Motor neuron (in vitro differentiated cells): Measurements from ENCODE around the gene SOX15. TPM values are rescaled to one million over a fixed set of nuclear protein-coding genes. Genes with fewer than 3 reads are reported as not detected.

ENCODE experiments used
- ATAC-seq, 8 experiments: fragments of 200-7000 bp; cut with Tn5 transposase; replicated peaks in 6 of 8; 2 replicates each; pipeline ENCODE4 v1.8.0; 2021; ENCODE audit warnings: mild to moderate bottlenecking in 8 of 8, moderate library complexity in 8 of 8
- H3K27ac ChIP-seq, 2 donors: fragments of 250-450 bp; sonication (Bioruptor Pico); 2 replicates each; pipeline ENCODE4 v1.9.0; 2021; ENCODE audit warnings: antibody characterized with exemption in 2 of 2, mild to moderate bottlenecking in 2 of 2, moderate library complexity in 1 of 2
- H3K4me1 ChIP-seq, 2 donors: fragments of 250-450 bp; sonication (Bioruptor Pico); replicated peaks in 1 of 2; 2 replicates each; pipeline ENCODE4 v1.6.1; 2021; ENCODE audit warnings: antibody characterized with exemption in 2 of 2, mild to moderate bottlenecking in 2 of 2, moderate library complexity in 1 of 2
- H3K4me3 ChIP-seq, 5 donors: fragments of 250-450 bp; sonication (Bioruptor Pico); 2 replicates each; pipeline ENCODE4 v1.9.0; 2021; ENCODE audit warnings: antibody characterized with exemption in 5 of 5, mild to moderate bottlenecking in 5 of 5, moderate library complexity in 4 of 5
- WGBS, 10 experiments: fragments of 450-650 bp; shearing (Covaris generic); methylation state at CpG; one replicate each; pipeline ENCODE4 v1.0.0; 2022; 5-methylcytosine and 5-hydroxymethylcytosine counted together
- in situ Hi-C, 9 experiments: fragments of 400-800 bp; cut with MboI; loops; one replicate each; pipeline ENCODE4 v1.15.0; 2021; ENCODE audit warnings: low sequenced_read_pairs in 9 of 9, low pct_unique_long_range_greater_than_20kb in 2 of 9; ENCODE audit not compliant: unreplicated experiment in 9 of 9
- total RNA-seq, 8 experiments: library from RNA; unstranded; fragments of 300-600 nt; gene quantifications; 2 replicates each; pipeline versions ENCODE4 v1.2.3 to v1.2.4, GENCODE V29; 2022

The SOX15 gene
- total RNA-seq, 8 experiments from 2014 or later: 1.4 to 3.9 (median 2.2) TPM

DNA sequence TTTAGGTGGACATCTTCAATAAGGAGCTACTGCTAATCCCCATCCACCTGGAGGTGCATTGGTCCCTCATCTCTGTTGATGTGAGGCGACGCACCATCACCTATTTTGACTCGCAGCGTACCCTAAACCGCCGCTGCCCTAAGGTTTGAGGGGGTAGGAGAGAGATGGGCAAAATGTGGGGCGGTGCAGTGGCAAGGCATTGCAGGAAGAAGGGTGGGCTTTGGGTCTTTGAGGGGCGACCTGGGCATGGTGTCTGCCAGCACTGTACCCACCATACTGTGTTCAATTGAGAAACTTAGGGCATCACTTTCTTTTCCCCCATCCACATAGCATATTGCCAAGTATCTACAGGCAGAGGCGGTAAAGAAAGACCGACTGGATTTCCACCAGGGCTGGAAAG is 19.5 kb downstream of the SOX15 start:
- no peak for ATAC-seq
- in situ Hi-C loops: loop anchor here in 1 of 9 experiments (25.0 kb wide), 1 partner anchor 533 kb away; the partner anchor contains the start of genes SLC16A11 and SLC16A13
- WGBS, 10 experiments: 87 to 100% (median 93%) methylated on average over 2 to 6 of the region's 10 CpGs; no CpG with 5 or more reads in 6 of the 10 experiments

DNA sequence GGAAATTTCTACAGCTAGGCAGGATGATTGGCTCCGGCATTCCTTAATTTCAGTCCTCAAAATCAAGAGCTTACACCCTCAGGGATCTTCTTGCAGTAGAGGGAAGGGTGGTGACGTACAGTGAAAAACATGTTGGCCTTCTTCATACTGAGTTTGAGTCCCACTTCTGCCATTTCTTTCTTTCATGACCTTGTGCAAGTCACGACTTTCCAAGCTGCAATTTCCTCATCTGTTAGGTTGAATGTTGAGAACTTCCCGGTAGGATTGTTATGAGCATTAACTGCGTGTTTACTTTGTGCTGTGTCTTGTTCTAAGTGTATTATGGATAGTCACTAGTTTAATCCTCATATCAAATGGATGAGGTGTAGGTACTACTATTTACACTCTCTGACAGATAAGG is 20.3 kb downstream of the SOX15 start:
- 60 to 100% (median 93%) methylated on average over 1 to 5 of the region's 5 CpGs; no CpG with 5 or more reads in 1 of the 10 experiments for WGBS, 10 experiments
- in situ Hi-C loops: loop anchor here in 1 of 9 experiments (25.0 kb wide), 1 partner anchor 532 kb away; the partner anchor contains the start of genes SLC16A11 and SLC16A13
- no peak for ATAC-seq

More for the DNA sequence above, 19.5 kb downstream of the SOX15 start:
- H3K4me3 ChIP-seq: no peak overlapping the region
- peaks cover 14 to 15% of the 10 kb centered on the region in 2 donors for H3K4me1 ChIP-seq
- no peak overlapping the region for H3K27ac ChIP-seq

DNA sequence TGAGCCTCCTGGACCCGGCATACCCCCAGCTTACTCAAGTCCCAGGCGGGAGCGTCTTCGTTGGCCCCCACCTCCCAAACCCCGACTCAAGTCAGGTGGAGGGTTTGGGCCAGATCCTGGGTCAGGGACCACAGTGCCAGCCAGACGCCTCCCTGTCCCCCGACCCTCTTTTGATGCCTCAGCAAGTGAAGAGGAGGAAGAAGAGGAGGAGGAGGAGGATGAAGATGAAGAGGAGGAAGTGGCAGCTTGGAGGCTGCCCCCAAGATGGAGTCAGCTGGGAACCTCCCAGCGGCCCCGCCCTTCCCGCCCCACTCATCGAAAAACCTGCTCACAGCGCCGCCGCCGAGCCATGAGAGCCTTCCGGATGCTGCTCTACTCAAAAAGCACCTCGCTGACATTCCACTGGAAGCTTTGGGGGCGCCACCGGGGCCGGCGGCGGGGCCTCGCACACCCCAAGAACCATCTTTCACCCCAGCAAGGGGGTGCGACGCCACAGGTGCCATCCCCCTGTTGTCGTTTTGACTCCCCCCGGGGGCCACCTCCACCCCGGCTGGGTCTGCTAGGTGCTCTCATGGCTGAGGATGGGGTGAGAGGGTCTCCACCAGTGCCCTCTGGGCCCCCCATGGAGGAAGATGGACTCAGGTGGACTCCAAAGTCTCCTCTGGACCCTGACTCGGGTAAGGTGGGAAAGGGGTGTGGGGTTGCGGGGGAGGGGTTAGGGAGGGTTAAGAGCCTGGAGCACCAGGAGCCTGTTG is 26.6 kb downstream of the SOX15 start:
- no peak overlapping the region for H3K27ac ChIP-seq
- H3K4me1 ChIP-seq: peaks cover 21% of the 10 kb centered on the region in 2 donors
- H3K4me3 ChIP-seq: peak overlapping the region in 4 of 5 donors; percentile 49 to 100 (median 96)
- 40 to 81% (median 75%) methylated on average over 1 to 7 of the region's 30 CpGs; no CpG with 5 or more reads in 5 of the 10 experiments for WGBS, 10 experiments
- no peak for ATAC-seq
- in situ Hi-C loops: loop anchor here in 1 of 9 experiments (25.0 kb wide), 1 partner anchor 526 kb away; the partner anchor contains the start of genes SLC16A11 and SLC16A13

More for the DNA sequence above, 20.3 kb downstream of the SOX15 start:
- H3K4me3 ChIP-seq: no peak overlapping the region
- peaks cover 7% of the 10 kb centered on the region in 2 donors for H3K4me1 ChIP-seq
- no peak overlapping the region for H3K27ac ChIP-seq

DNA sequence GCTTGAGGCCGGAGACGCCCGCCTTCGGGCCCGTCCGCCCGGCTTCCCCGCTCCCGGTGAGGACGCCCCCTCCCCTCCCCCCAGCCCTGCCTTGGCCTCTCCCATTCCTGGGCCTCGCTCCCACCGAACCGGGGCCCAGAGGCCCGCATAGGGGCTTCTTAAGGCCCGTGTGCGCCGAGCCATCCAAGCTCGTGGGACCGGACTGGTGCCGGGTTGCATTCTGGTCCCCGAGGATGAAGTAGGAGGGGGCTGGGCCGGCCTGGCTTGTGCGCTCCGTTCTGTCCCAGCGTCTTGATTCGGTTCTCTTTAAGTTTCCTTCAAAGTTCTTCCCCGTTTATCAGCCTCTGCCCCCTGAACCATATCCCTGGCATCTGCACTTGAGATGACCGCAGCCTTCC is 27.7 kb downstream of the SOX15 start:
- WGBS, 10 experiments: 0% methylated on average over 1 to 5 of the region's 28 CpGs; no CpG with 5 or more reads in 6 of the 10 experiments
- Histone ChIP-seq H3K27ac (peak overlapping the region; percentile 81 to 89), H3K4me3 (peak overlapping the region; percentile 49 to 100 (median 95)), H3K4me1 (peaks cover 21 to 31% of the 10 kb centered on the region in 2 donors)
- ATAC-seq: peak in 3 of 8 experiments; percentile 2 to 12 (median 7)
- in situ Hi-C loops: loop anchor here in 1 of 9 experiments (25.0 kb wide), 1 partner anchor 525 kb away; the partner anchor contains the start of genes SLC16A11 and SLC16A13

DNA sequence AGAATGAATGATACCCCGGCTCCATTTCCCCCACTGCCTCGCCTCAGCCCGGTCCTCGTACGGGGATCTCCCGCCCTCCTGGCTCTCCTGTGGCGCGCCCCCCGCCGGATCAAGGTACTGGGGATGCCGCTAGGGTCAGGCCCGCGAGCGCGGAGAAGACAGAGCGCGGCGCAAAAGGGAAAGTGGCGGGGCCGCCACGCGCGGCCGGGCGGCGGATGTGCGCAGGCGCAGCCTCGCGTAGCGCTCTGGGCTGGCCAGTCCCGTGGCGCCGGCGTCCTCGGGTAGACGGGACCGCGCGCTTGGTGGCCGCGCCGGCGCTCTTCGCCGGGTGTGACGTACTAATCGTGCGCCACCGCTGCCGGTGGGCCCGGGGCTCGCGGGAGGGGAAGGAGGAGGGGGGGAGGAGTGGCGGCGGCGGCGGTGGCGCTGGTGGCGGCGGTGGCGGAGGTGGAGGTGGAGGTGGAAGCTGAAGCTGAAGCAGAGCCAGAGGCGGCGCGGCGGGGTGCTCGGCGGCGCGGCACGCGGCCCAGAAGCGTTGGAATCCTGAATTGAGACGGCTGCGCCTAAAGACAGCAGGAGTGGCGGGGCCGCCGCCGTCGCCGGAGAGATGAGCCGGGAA is 28.2 kb downstream of the SOX15 start, which contains the start of gene SENP3:
TSS of gene SENP3 (plus strand) at position 331 of the 619 bp plus-strand sequence. CDS start 1,158 bp downstream, outside the sequence.
- peak within 1 kb of the TSS; percentile 49 to 100 (median 95) for H3K4me3 ChIP-seq
- 0 to 2% methylated on average over 1 to 8 of the region's 82 CpGs; no CpG with 5 or more reads in 8 of the 10 experiments for WGBS, 10 experiments
- H3K4me1 ChIP-seq: peaks cover 21 to 31% of the 10 kb centered on the region in 2 donors
- peak; percentile 71 to 87 (median 82) for ATAC-seq
- in situ Hi-C loops: loop anchor here in 1 of 9 experiments (25.0 kb wide), 1 partner anchor 524 kb away; the partner anchor contains the start of genes SLC16A11 and SLC16A13
- H3K27ac ChIP-seq: peak within 1 kb of the TSS; percentile 81 to 89

DNA sequence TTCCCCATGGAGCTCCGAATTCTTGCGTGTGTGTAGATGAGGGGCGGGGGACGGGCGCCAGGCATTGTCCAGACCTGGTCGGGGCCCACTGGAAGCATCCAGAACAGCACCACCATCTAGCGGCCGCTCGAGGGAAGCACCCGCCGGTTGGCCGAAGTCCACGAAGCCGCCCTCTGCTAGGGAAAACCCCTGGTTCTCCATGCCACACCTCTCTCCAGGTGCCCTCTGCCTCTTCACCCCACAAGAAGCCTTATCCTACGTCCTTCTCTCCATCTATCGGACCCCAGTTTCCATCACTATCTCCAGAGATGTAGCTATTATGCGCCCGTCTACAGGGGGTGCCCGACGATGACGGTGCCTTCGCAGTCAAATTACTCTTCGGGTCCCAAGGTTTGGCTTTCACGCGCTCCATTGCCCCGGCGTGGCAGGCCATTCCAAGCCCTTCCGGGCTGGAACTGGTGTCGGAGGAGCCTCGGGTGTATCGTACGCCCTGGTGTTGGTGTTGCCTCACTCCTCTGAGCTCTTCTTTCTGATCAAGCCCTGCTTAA is 28.8 kb downstream of the SOX15 start:
- H3K4me1 ChIP-seq: peaks cover 21 to 31% of the 10 kb centered on the region in 2 donors
- WGBS, 10 experiments: 0 to 5% (median 2%) methylated on average over 4 to 12 of the region's 32 CpGs; no CpG with 5 or more reads in 5 of the 10 experiments
- peak; percentile 41 to 77 (median 71) for ATAC-seq
- peak overlapping the region; percentile 81 to 89 for H3K27ac ChIP-seq
- H3K4me3 ChIP-seq: peak overlapping the region; percentile 49 to 100 (median 95)
- in situ Hi-C loops: loop anchor here in 1 of 9 experiments (25.0 kb wide), 1 partner anchor 524 kb away; the partner anchor contains the start of genes SLC16A11 and SLC16A13

DNA sequence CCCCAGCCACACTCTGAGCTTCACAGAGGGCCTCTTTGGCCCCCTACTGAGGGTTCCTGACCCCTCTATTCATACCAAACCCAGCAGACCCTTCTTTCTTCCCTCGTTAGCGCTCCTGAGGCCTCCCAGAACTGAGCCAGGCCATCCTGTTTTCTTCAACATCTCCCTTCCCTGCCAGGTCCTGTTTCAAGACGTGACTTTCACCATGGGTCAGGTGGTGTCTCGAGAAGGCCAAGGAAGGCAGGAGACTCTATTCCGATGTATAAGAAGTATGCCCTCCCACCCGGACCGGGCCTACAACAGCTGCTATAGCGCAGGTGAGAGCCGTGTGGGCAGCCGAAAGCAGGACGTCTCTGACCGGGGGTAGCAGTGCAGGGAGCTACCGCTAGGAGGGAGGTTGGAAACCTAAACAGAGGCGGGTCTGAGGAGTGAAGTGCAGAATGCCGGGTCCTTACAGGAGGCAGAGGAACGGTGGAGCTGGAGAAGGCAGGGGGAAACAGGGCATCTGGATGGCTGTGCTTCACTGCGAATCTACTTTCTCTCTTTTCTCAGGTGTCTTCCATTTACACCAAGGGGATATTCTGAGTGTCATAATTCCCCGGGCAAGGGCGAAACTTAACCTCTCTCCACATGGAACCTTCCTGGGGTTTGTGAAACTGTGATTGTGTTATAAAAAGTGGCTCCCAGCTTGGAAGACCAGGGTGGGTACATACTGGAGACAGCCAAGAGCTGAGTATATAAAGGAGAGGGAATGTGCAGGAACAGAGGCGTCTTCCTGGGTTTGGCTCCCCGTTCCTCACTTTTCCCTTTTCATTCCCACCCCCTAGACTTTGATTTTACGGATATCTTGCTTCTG is 29.5 kb downstream of the SOX15 start:
- Histone ChIP-seq H3K4me1 (peaks cover 21 to 31% of the 10 kb centered on the region in 2 donors), H3K27ac (peak overlapping the region; percentile 81 to 89), H3K4me3 (peak overlapping the region; percentile 49 to 100 (median 95))
- ATAC-seq: peak; percentile 7 to 59 (median 42)
- 2 to 100% (median 23%) methylated on average over 1 to 10 of the region's 22 CpGs; no CpG with 5 or more reads in 2 of the 10 experiments for WGBS, 10 experiments
- in situ Hi-C loops: loop anchor here in 1 of 9 experiments (25.0 kb wide), 1 partner anchor 523 kb away; the partner anchor contains the start of genes SLC16A11 and SLC16A13

DNA sequence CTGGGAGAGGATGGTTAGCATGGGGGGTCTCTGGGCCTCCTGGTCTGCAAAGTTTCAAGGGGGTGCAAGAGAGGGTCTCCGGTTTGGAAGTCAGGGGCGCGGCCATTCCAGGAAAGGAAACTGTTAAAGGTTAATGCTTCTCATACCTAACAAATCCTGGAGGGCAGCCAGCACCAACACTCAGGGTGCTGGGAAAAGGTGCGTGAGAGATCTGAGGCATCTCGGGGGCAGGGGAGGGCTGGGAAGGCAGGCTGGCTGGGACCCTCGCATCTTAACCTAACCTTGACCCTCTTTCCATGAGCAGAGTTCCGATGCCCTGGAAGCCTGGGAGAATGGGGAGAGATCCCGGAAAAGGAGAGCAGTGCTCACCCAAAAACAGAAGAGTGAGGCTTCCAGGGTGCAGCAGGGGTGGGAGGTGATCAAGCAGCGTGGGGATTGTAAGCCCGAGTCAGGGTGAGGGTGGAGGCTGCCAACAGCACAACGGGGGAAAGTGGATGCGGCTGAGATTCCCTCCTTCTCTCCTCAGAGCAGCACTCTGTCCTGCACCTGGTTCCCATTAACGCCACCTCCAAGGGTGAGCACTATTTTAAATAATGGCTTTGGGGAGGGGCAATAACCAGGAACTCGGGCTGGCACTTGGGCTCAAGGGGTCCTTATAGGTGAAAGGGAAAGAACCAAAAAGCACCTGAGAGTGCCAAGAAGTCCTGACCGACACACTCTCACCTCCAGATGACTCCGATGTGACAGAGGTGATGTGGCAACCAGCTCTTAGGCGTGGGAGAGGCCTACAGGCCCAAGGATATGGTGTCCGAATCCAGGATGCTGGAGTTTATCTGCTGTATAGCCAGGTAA is 30.3 kb downstream of the SOX15 start:
- H3K4me1 ChIP-seq: peaks cover 21 to 31% of the 10 kb centered on the region in 2 donors
- WGBS, 10 experiments: 0 to 100% (median 79%) methylated on average over 1 to 7 of the region's 18 CpGs; no CpG with 5 or more reads in 2 of the 10 experiments
- in situ Hi-C loops: loop anchor here in 1 of 9 experiments (25.0 kb wide), 1 partner anchor 522 kb away; the partner anchor contains the start of genes SLC16A11 and SLC16A13
- no peak for ATAC-seq
- H3K27ac ChIP-seq: no peak overlapping the region
- H3K4me3 ChIP-seq: no peak overlapping the region

DNA sequence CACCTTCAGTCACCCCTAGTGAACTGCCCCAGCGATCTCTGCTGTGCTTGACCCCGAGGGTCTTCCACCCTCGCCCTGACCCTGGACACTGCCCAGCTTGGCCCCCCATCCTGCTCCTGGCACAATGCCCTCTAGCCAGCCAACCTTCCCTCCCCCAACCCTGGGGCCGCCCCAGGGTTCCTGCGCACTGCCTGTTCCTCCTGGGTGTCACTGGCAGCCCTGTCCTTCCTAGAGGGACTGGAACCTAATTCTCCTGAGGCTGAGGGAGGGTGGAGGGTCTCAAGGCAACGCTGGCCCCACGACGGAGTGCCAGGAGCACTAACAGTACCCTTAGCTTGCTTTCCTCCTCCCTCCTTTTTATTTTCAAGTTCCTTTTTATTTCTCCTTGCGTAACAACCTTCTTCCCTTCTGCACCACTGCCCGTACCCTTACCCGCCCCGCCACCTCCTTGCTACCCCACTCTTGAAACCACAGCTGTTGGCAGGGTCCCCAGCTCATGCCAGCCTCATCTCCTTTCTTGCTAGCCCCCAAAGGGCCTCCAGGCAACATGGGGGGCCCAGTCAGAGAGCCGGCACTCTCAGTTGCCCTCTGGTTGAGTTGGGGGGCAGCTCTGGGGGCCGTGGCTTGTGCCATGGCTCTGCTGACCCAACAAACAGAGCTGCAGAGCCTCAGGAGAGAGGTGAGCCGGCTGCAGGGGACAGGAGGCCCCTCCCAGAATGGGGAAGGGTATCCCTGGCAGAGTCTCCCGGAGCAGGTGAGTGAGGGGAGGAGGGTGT is 31.2 kb downstream of the SOX15 start, which contains the start of gene TNFSF13:
TSS of gene TNFSF13 (plus strand) at position 207 of the 776 bp plus-strand sequence. CDS start at position 497, 290 bp downstream.
- Histone ChIP-seq H3K27ac (no peak within 1 kb of the TSS), H3K4me3 (no peak within 1 kb of the TSS), H3K4me1 (peaks cover 20 to 31% of the 10 kb centered on the region in 2 donors)
- in situ Hi-C loops: loop anchor here in 1 of 9 experiments (25.0 kb wide), 1 partner anchor 521 kb away; the partner anchor contains the start of genes SLC16A11 and SLC16A13
- 61 to 100% (median 83%) methylated on average over 1 to 6 of the region's 16 CpGs; no CpG with 5 or more reads in 5 of the 10 experiments for WGBS, 10 experiments
- ATAC-seq: no peak
